OCI-LY1 (cell line): ENCODE results near the gene PTPRD.

Experiments
- CTCF ChIP-seq: fragments of 200-600 bp; sonication (generic), shearing (Covaris generic); IDR thresholded peaks from 2 replicates; pipeline ENCODE4 v1.5.1; 2017; ENCODE audit warnings: mild to moderate bottlenecking, antibody characterized with exemption, low read length, moderate library complexity, mixed read lengths
- EZH2 ChIP-seq: fragments of 200-600 bp; sonication (generic), shearing (Covaris generic); IDR thresholded peaks from 2 replicates; pipeline ENCODE4 v1.8.0; 2017; ENCODE audit warnings: borderline replicate concordance, mixed run types, mild to moderate bottlenecking, antibody characterized with exemption, low read length, moderate library complexity, mixed read lengths

GRCh38 chr9:8489835-8490234, 2123.0 kb downstream of the PTPRD start:
- no peak for TF ChIP-seq CTCF
- no peak for TF ChIP-seq EZH2
